IMR-90 (cell line): ENCODE data around the gene OGFOD3.

ENCODE experiments used
- CHD1 ChIP-seq: IDR thresholded peaks from 2 replicates; pipeline ENCODE4 v1.6.1; 2012; ENCODE audit warnings: low read depth, low read length, improper control_type of control experiment
- CTCF ChIP-seq: conservative IDR thresholded peaks from 2 replicates; pipeline ENCODE4 v1.5.1; 2012; ENCODE audit warnings: mild to moderate bottlenecking, low read depth, low read length, improper control_type of control experiment
- MAFK ChIP-seq: IDR thresholded peaks from 2 replicates; pipeline ENCODE4 v1.6.1; 2012; ENCODE audit warnings: low read depth, low read length, improper control_type of control experiment
- MXI1 ChIP-seq: IDR thresholded peaks from 2 replicates; pipeline ENCODE4 v1.6.1; 2012; ENCODE audit warnings: low read depth, mild to moderate bottlenecking, low read length, moderate library complexity, borderline replicate concordance
- POLR2A ChIP-seq: IDR thresholded peaks from 2 replicates; pipeline ENCODE4 v1.6.1; 2012; ENCODE audit warnings: mild to moderate bottlenecking, low read depth, low read length
- RAD21 ChIP-seq: IDR thresholded peaks from 2 replicates; pipeline ENCODE4 v1.6.1; 2012; ENCODE audit warnings: low read length, improper control_type of control experiment

GRCh38 chr17:82384730-82385481 lies 33.5 kb downstream of the OGFOD3 start:
- TF ChIP-seq CTCF (0 out of 2 replicates have a peak, but pooled peaks have one; percentile 1), CHD1 (no peak), POLR2A (no peak), MAFK (no peak), MXI1 (no peak), RAD21 (no peak)
